GM19395 (cell line): ENCODE results near the gene SH3BP4.

Experiments used
- ATAC-seq: cut with Tn5 transposase; IDR thresholded peaks from one replicate; pipeline ENCODE4 v1.9.1; 2021; ENCODE audit warnings: mild to moderate bottlenecking, moderate library complexity; ENCODE audit not compliant: unreplicated experiment

Gene SH3BP4, protein sequence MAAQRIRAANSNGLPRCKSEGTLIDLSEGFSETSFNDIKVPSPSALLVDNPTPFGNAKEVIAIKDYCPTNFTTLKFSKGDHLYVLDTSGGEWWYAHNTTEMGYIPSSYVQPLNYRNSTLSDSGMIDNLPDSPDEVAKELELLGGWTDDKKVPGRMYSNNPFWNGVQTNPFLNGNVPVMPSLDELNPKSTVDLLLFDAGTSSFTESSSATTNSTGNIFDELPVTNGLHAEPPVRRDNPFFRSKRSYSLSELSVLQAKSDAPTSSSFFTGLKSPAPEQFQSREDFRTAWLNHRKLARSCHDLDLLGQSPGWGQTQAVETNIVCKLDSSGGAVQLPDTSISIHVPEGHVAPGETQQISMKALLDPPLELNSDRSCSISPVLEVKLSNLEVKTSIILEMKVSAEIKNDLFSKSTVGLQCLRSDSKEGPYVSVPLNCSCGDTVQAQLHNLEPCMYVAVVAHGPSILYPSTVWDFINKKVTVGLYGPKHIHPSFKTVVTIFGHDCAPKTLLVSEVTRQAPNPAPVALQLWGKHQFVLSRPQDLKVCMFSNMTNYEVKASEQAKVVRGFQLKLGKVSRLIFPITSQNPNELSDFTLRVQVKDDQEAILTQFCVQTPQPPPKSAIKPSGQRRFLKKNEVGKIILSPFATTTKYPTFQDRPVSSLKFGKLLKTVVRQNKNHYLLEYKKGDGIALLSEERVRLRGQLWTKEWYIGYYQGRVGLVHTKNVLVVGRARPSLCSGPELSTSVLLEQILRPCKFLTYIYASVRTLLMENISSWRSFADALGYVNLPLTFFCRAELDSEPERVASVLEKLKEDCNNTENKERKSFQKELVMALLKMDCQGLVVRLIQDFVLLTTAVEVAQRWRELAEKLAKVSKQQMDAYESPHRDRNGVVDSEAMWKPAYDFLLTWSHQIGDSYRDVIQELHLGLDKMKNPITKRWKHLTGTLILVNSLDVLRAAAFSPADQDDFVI

GRCh38 chr2:234951664-234952269 is at the start of gene SH3BP4:
Gene SH3BP4 (plus strand): TSS chr2:234952017. CDS start chr2:235035003, 82,986 bp downstream.
- ATAC-seq = no peak

- ATAC-seq = no peak
These were observed 47.0 kb upstream of the SH3BP4 start for GRCh38 chr2:234904785-234905184.

DNA sequence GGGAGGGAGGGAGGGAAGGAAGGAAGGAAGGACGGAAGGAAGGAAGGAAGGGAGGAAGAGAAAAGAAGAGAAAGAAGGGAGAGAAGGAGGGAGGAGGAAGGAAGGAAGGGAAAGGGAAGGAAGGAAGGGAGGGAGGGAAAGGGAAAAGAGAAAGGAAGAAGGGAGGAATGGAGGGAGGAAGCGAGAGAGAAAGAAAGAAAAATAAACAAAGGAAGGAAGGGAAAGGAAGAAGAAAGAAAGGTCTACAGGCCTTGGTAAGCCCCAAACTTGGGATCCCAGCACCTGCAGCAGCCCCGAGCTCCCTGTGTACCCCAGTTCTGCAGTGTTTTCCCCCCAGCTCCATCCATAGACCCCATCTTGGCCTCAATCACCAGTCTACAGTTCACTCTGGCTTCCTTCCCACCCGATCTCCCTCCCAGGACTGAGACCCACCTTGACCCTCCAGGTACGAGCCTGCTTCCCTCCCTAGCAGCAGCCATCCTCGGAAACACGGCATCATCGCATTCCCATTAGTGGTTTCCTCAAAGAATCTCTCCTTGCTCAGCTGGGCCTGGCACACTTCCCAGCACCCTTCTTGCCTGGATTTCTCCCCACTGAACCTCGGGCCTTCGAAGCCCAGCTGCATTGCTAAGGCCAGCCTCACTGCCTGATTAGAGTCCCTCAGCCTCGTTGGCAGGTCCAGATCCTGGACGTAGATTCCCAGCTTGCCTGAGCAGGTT is 46.1 kb upstream of the SH3BP4 start:
- no peak for ATAC-seq

DNA sequence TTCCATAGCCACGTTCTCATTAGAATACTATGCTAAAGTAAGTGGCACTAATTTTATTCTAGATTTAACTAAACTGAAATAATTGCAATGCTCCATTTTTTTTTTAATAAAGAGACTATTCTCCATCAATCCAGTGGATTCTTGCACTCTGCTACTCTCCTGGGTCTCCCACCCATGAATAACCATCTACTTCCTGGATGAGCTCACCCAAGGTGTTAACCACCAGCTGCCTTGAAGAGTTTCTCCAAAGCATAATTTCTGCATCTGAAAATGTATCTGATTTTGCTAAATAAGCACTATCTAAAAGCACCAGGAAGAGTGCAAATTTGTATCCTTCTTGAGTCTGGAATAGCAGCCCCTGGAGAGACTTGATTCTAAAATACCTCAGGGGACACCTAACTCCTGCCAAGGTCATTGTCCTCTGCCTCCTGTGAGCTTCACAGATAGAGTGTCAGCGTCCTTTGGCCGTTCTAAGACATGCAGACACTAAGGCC is 41.6 kb upstream of the SH3BP4 start:
- no peak for ATAC-seq

GRCh38 chr2:234911271-234911670 is 40.5 kb upstream of the SH3BP4 start:
- ATAC-seq = no peak

GRCh38 chr2:234912437-234912836 is 39.4 kb upstream of the SH3BP4 start:
- ATAC-seq = no peak

- ATAC-seq = no peak
These were observed 38.6 kb upstream of the SH3BP4 start for GRCh38 chr2:234913208-234913626.

DNA sequence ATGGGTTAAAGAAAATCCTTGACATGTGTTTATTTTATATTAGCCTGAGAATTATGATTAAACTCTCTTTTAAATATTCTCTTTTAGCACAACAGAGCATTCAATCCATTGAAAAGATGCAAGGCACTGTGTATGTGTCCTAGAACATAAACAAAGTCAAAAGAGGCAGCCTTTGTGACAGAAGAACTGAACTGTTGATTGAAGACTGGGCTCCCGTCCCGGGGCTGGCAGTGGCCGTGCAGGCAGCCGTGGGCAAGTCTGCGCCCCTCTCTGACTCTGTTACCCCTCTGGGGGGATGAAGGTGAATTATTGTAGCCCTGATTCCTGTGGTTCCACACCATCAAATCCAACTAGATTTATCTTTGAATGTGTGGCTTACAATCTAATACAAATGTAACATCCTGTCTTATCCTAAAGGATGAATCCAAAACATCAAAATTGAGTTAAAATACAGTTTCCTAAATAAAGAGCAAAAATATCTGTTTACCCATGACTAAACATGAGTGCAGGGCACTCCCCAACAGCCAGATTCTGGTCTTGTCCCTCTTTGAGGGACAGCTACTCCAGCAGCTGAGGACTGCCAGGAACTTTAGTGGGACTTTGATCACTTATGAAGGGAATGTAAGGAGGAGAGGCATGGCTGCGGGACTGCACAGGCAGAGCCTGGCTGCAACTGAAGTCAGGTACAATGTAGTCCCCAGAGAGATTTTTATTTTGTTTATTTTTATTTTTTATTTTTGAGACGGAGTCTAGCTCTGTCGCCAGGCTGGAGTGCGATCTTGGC is 37.3 kb upstream of the SH3BP4 start:
- ATAC-seq = no peak

GRCh38 chr2:234916674-234917073 is 35.1 kb upstream of the SH3BP4 start:
- ATAC-seq = no peak

DNA sequence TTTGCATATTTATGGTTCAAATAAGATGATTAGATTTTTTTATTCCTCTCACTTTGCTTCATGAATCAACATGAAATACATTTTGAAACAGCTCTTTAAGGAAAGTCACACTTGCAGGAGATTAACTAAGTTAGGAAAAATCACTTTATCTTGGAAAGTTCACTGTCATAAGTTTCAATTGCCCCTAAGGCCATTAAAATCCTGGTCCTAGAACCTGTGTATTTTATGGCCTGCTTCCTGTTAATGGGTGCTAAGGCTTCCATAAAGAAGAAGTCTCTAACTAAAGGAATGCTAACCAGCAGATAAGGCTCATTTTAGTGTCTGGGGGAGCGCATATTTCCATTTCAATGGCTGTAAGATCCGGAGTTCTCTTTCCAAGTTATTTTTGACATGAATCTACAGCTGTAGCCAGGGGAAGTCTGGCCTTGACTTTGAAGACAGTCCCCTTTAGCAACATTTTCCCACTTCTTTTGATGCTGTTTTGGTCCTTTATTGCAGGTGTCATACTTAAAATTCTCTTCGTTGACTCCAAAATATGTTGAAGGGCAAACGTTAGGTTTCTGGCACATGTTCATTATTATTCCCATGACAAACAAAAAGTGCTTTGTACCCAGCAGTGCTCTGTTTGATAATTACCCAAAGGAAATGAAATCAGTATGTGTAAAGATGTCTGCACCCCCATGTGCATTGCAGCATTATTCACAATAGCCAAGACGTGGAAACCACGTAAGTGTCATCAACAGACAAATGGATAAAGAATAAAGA is 34.4 kb upstream of the SH3BP4 start:
- ATAC-seq = no peak

- ATAC-seq = no peak
These were observed 32.1 kb upstream of the SH3BP4 start for GRCh38 chr2:234919711-234920110.

DNA sequence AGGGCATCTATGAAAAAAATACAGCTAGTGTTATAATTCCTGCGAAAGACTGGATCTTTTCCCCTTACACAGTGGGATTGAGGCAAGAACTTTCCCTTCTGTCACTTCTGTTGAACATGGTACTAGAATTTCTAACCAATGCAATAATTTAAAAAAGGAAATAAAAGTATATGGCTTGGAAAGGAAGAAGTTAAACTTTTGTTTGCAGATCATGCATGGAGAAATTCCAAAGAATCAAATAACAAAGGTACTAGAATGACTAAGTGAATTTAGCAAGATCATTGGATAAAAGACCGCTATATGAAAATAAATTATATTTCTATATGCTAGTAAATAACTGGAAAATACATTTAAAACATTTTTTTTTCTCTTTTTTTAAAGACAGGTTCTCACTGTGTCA is 31.0 kb upstream of the SH3BP4 start:
- no peak for ATAC-seq

DNA sequence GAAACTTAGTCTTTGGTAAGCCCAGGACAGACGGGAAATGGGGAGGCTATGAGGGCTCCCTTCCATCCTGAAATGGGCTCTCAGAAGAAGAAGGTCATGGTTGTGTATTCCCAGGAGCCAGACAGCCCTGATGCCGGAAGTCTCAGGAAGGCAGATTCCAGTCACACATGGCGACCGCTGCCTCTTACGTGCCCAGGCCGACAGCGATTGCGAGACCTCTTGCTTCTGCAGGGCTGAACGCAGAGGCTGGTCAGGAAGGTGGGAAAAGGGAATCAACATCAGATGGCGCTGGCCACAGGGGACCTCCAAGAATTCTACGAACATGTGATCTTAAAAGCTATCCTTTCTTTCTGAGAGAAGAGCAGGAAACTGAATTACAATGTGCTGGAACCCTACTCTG is 22.8 kb upstream of the SH3BP4 start:
- ATAC-seq = no peak

- no peak for ATAC-seq
These were observed 21.4 kb upstream of the SH3BP4 start for GRCh38 chr2:234930397-234930796.

GRCh38 chr2:234931371-234931770 is 20.4 kb upstream of the SH3BP4 start:
- no peak for ATAC-seq

GRCh38 chr2:234932591-234933168 is 19.1 kb upstream of the SH3BP4 start:
- ATAC-seq = no peak

GRCh38 chr2:234935311-234935710 is 16.5 kb upstream of the SH3BP4 start:
- no peak for ATAC-seq

- no peak for ATAC-seq
These were observed 12.2 kb upstream of the SH3BP4 start for GRCh38 chr2:234939576-234939975.

GRCh38 chr2:234939996-234940395 is 11.8 kb upstream of the SH3BP4 start:
- ATAC-seq = no peak
